WTC11 (cell line): ENCODE data around the gene HOXB13. TPM values are rescaled to one million over a fixed set of nuclear protein-coding genes. Genes with fewer than 3 reads are reported as not detected.
A peak's percentile ranks its signal among the peaks of the same experiment; 100 is the strongest.

Experiments used
- ATAC-seq: fragments of 200-7000 bp; cut with Tn5 transposase; 2 replicates; pipeline ENCODE4 v1.10.0; 2021; ENCODE audit warnings: mild to moderate bottlenecking, moderate library complexity
- CTCF ChIA-PET: fragments of 300-600 bp; sonication (Branson Sonifier 250); formaldehyde crosslinking; loops from one replicate; lab custom pipeline; 2021; ENCODE audit warnings: antibody characterized with exemption; lab: Charles Lee
- POLR2A ChIA-PET: fragments of 350-600 bp; sonication (Branson Sonifier 250); formaldehyde crosslinking; loops from one replicate; lab custom pipeline; 2021; ENCODE audit warnings: antibody characterized with exemption; lab: Charles Lee
- DNase-seq: peaks from one replicate; pipeline ENCODE4 v3.0.0; 2021; ENCODE audit warnings: low spot score
- H3K27ac Mint-ChIP-seq: 2 replicates; pipeline ENCODE4 v1.8.0; 2021; ENCODE audit warnings: mixed read lengths
- H3K27me3 Mint-ChIP-seq: 2 replicates; pipeline ENCODE4 v1.8.0; 2021; ENCODE audit warnings: low read depth, mild to moderate bottlenecking, moderate library complexity, mixed read lengths
- H3K36me3 Mint-ChIP-seq: 2 replicates; pipeline ENCODE4 v1.8.0; 2021; ENCODE audit warnings: mixed read lengths
- H3K4me1 Mint-ChIP-seq: 2 replicates; pipeline ENCODE4 v1.8.0; 2022; ENCODE audit warnings: mixed read lengths
- H3K4me3 Mint-ChIP-seq: 2 replicates; pipeline ENCODE4 v1.8.0; 2021; ENCODE audit warnings: mild to moderate bottlenecking, moderate library complexity, mixed read lengths
- H3K9me3 Mint-ChIP-seq: 2 replicates; pipeline ENCODE4 v1.8.0; 2021; ENCODE audit warnings: mixed read lengths
- ATF2 ChIP-seq: sonication (generic); formaldehyde crosslinking; IDR thresholded peaks from 2 replicates; pipeline ENCODE4 v1.8.1; 2022; ENCODE audit warnings: low read depth, missing genetic modification reagents, borderline replicate concordance
- GABPB1 ChIP-seq: sonication (generic); formaldehyde crosslinking; IDR thresholded peaks from 2 replicates; pipeline ENCODE4 v1.8.1; 2023; ENCODE audit warnings: mild to moderate bottlenecking, missing genetic modification reagents
- IRF2 ChIP-seq: sonication (generic); formaldehyde crosslinking; IDR thresholded peaks from 2 replicates; pipeline ENCODE4 v1.8.0; 2022; ENCODE audit warnings: low read depth, missing genetic modification reagents, borderline replicate concordance
- JAZF1 ChIP-seq: fragments of 250-450 bp; sonication (Bioruptor Pico); IDR thresholded peaks from 2 replicates; pipeline ENCODE4 v1.9.0; 2021; ENCODE audit warnings: moderate library complexity, mild to moderate bottlenecking, inconsistent platforms
- NR2C2 ChIP-seq: sonication (generic); formaldehyde crosslinking; IDR thresholded peaks from 2 replicates; pipeline ENCODE4 v1.8.0; 2022; ENCODE audit warnings: mild to moderate bottlenecking, missing genetic modification reagents
- NR3C1 ChIP-seq: sonication (generic); formaldehyde crosslinking; conservative IDR thresholded peaks from 2 replicates; pipeline ENCODE4 v1.8.1; 2023; ENCODE audit warnings: low read depth, mild to moderate bottlenecking, missing genetic modification reagents
- SMAD3 ChIP-seq: sonication (generic); formaldehyde crosslinking; IDR thresholded peaks from 2 replicates; pipeline ENCODE4 v1.8.0; 2022; ENCODE audit warnings: missing genetic modification reagents, mild to moderate bottlenecking, borderline replicate concordance
- TP53 ChIP-seq: sonication (generic); formaldehyde crosslinking; IDR thresholded peaks from 2 replicates; pipeline ENCODE4 v1.8.1; 2023; ENCODE audit warnings: mild to moderate bottlenecking, missing genetic modification reagents
- USF2 ChIP-seq: sonication (generic); formaldehyde crosslinking; IDR thresholded peaks from 2 replicates; pipeline ENCODE4 v1.8.1; 2023; ENCODE audit warnings: mild to moderate bottlenecking, missing genetic modification reagents, moderate library complexity
- ZBTB21 ChIP-seq: sonication (generic); formaldehyde crosslinking; IDR thresholded peaks from 2 replicates; pipeline ENCODE4 v1.8.1; 2023; ENCODE audit warnings: mild to moderate bottlenecking, missing genetic modification reagents, borderline replicate concordance
- ZBTB43 ChIP-seq: sonication (generic); formaldehyde crosslinking; IDR thresholded peaks from 2 replicates; pipeline ENCODE4 v1.8.1; 2023; ENCODE audit warnings: mild to moderate bottlenecking, missing genetic modification reagents
- total RNA-seq: library from RNA; stranded (reverse); gene quantifications from 3 replicates; pipeline ENCODE4 v1.2.3, GENCODE V29; 2021
- TF ChIP-seq, protein P1 (sequence below): sonication (generic); formaldehyde crosslinking; IDR thresholded peaks from 2 replicates; pipeline ENCODE4 v1.8.0; 2022; ENCODE audit warnings: mild to moderate bottlenecking, missing genetic modification reagents
- TF ChIP-seq, protein P2 (sequence below): sonication (generic); formaldehyde crosslinking; IDR thresholded peaks from 2 replicates; pipeline ENCODE4 v1.8.1; 2022; ENCODE audit warnings: mild to moderate bottlenecking, moderate library complexity, missing genetic modification reagents
- TF ChIP-seq, protein P3 (sequence below): sonication (generic); formaldehyde crosslinking; IDR thresholded peaks from 2 replicates; pipeline ENCODE4 v1.8.0; 2023; ENCODE audit warnings: missing genetic modification reagents, mild to moderate bottlenecking, borderline replicate concordance
- TF ChIP-seq, protein P4 (sequence below): sonication (generic); formaldehyde crosslinking; IDR thresholded peaks from 2 replicates; pipeline ENCODE4 v1.8.1; 2023; ENCODE audit warnings: mild to moderate bottlenecking, missing genetic modification reagents
- TF ChIP-seq, protein P5 (sequence below): sonication (generic); formaldehyde crosslinking; IDR thresholded peaks from 2 replicates; pipeline ENCODE4 v1.8.1; 2023; ENCODE audit warnings: mild to moderate bottlenecking, moderate library complexity, missing genetic modification reagents

HOXB13 gene
- total RNA-seq, 1 experiment from 2014 or later = 2.8 TPM

GRCh38 chr17:48754500-48755261 lies 26.1 kb upstream of the HOXB13 start:
- DNase-seq = peak; percentile 79
- CTCF ChIA-PET = interaction anchor here (0.6 to 2.4 kb wide), 9 partner anchors 11 to 124 kb away, joined by 3 to 14 read pairs (median 5); no protein-coding TSS in a partner anchor
- peak; percentile 77 for ATAC-seq
- Mint-ChIP-seq H3K4me1 (peaks cover 22% of the 10 kb centered on the region), H3K27ac (no peak overlapping the region), H3K9me3 (no peaks in the 10 kb centered on the region), H3K4me3 (peak overlapping the region; percentile 56), H3K27me3 (peaks cover 99% of the 10 kb centered on the region), H3K36me3 (no peaks in the 10 kb centered on the region)
- POLR2A ChIA-PET = no interaction called here
- TF ChIP-seq NR3C1 (CRISPR knock-in tag) = no peak
- TF ChIP-seq, protein P1, sequence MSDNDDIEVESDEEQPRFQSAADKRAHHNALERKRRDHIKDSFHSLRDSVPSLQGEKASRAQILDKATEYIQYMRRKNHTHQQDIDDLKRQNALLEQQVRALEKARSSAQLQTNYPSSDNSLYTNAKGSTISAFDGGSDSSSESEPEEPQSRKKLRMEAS (CRISPR knock-in tag) = peak; percentile 33; the same call in 1 of the 2 replicates
- TF ChIP-seq, protein P2, sequence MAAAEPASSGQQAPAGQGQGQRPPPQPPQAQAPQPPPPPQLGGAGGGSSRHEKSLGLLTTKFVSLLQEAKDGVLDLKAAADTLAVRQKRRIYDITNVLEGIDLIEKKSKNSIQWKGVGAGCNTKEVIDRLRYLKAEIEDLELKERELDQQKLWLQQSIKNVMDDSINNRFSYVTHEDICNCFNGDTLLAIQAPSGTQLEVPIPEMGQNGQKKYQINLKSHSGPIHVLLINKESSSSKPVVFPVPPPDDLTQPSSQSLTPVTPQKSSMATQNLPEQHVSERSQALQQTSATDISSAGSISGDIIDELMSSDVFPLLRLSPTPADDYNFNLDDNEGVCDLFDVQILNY (CRISPR knock-in tag) = no peak

DNA sequence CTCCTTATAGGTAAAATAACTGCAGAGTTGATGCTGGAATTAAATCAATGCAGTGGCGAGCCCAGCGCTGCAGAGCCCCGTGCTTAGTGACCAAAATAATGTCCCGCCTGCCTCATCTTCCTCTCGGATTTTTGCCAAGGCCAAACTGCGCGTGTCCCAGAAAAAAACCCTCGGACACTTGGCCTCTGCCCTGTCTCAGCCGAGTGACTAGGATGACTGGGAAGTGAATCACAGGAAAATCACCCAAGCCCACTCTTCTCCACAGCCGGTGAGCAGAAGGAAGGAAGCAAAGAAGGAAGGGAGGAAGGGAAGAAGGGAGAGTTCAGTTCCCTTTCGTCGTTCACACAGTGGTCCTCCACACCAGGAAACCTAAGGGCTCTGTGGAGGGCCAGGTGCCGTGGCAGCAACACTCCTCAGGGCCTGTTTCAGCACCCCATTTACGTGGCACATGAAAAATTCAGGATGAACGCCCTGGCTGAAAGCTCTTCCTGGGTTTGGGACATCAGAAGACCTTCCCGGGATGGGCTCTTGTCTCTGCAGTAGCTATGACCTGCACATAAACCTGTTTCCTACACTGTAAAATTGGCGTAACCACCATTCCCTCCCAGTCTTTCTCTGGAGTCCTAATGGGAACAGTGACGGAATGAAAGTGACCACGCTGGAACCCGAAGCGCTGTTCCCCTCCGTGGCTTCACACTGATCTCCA lies 25.4 kb upstream of the HOXB13 start:
- ChIA-PET CTCF (interaction anchor here (0.6 to 3.9 kb wide), 6 partner anchors 30 to 125 kb away, joined by 3 to 25 read pairs (median 7); partner anchors contain the start of gene PRAC2), POLR2A (no interaction called here)
- TF ChIP-seq ZBTB43 (CRISPR knock-in tag) (no peak), JAZF1 (CRISPR knock-in tag) (no peak), SMAD3 (CRISPR knock-in tag) (no peak), ATF2 (CRISPR knock-in tag) (no peak), USF2 (CRISPR knock-in tag) (no peak), NR2C2 (CRISPR knock-in tag) (no peak), IRF2 (CRISPR knock-in tag) (no peak), TP53 (CRISPR knock-in tag) (no peak), ZBTB21 (CRISPR knock-in tag) (no peak), GABPB1 (CRISPR knock-in tag) (no peak), NR3C1 (CRISPR knock-in tag) (no peak)
- TF ChIP-seq, protein P1 (CRISPR knock-in tag) = no peak
- TF ChIP-seq, protein P3, sequence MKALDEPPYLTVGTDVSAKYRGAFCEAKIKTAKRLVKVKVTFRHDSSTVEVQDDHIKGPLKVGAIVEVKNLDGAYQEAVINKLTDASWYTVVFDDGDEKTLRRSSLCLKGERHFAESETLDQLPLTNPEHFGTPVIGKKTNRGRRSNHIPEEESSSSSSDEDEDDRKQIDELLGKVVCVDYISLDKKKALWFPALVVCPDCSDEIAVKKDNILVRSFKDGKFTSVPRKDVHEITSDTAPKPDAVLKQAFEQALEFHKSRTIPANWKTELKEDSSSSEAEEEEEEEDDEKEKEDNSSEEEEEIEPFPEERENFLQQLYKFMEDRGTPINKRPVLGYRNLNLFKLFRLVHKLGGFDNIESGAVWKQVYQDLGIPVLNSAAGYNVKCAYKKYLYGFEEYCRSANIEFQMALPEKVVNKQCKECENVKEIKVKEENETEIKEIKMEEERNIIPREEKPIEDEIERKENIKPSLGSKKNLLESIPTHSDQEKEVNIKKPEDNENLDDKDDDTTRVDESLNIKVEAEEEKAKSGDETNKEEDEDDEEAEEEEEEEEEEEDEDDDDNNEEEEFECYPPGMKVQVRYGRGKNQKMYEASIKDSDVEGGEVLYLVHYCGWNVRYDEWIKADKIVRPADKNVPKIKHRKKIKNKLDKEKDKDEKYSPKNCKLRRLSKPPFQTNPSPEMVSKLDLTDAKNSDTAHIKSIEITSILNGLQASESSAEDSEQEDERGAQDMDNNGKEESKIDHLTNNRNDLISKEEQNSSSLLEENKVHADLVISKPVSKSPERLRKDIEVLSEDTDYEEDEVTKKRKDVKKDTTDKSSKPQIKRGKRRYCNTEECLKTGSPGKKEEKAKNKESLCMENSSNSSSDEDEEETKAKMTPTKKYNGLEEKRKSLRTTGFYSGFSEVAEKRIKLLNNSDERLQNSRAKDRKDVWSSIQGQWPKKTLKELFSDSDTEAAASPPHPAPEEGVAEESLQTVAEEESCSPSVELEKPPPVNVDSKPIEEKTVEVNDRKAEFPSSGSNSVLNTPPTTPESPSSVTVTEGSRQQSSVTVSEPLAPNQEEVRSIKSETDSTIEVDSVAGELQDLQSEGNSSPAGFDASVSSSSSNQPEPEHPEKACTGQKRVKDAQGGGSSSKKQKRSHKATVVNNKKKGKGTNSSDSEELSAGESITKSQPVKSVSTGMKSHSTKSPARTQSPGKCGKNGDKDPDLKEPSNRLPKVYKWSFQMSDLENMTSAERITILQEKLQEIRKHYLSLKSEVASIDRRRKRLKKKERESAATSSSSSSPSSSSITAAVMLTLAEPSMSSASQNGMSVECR = no peak
- TF ChIP-seq, protein P4, sequence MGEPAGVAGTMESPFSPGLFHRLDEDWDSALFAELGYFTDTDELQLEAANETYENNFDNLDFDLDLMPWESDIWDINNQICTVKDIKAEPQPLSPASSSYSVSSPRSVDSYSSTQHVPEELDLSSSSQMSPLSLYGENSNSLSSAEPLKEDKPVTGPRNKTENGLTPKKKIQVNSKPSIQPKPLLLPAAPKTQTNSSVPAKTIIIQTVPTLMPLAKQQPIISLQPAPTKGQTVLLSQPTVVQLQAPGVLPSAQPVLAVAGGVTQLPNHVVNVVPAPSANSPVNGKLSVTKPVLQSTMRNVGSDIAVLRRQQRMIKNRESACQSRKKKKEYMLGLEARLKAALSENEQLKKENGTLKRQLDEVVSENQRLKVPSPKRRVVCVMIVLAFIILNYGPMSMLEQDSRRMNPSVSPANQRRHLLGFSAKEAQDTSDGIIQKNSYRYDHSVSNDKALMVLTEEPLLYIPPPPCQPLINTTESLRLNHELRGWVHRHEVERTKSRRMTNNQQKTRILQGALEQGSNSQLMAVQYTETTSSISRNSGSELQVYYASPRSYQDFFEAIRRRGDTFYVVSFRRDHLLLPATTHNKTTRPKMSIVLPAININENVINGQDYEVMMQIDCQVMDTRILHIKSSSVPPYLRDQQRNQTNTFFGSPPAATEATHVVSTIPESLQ = no peak
- TF ChIP-seq, protein P5, sequence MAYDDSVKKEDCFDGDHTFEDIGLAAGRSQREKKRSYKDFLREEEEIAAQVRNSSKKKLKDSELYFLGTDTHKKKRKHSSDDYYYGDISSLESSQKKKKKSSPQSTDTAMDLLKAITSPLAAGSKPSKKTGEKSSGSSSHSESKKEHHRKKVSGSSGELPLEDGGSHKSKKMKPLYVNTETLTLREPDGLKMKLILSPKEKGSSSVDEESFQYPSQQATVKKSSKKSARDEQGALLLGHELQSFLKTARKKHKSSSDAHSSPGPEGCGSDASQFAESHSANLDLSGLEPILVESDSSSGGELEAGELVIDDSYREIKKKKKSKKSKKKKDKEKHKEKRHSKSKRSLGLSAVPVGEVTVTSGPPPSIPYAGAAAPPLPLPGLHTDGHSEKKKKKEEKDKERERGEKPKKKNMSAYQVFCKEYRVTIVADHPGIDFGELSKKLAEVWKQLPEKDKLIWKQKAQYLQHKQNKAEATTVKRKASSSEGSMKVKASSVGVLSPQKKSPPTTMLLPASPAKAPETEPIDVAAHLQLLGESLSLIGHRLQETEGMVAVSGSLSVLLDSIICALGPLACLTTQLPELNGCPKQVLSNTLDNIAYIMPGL (CRISPR knock-in tag) = no peak
- Mint-ChIP-seq H3K27ac (no peak overlapping the region), H3K9me3 (no peaks in the 10 kb centered on the region), H3K27me3 (peaks cover 99% of the 10 kb centered on the region), H3K36me3 (0 out of 2 replicates have a peak, but pooled peaks cover 4% of the 10 kb centered on the region), H3K4me1 (peaks cover 28% of the 10 kb centered on the region), H3K4me3 (peak overlapping the region; percentile 27; the same call in 1 of the 2 replicates)
- no peak for ATAC-seq
- no peak for DNase-seq
